HG03045 (cell line): ENCODE results near the gene ZBTB20.
A peak's percentile ranks its signal among the peaks of the same experiment; 100 is the strongest.

Source experiments
- ATAC-seq: cut with Tn5 transposase; IDR thresholded peaks from one replicate; pipeline ENCODE4 v1.9.1; 2021; ENCODE audit warnings: mild to moderate bottlenecking, moderate library complexity; ENCODE audit not compliant: unreplicated experiment

Gene ZBTB20

DNA sequence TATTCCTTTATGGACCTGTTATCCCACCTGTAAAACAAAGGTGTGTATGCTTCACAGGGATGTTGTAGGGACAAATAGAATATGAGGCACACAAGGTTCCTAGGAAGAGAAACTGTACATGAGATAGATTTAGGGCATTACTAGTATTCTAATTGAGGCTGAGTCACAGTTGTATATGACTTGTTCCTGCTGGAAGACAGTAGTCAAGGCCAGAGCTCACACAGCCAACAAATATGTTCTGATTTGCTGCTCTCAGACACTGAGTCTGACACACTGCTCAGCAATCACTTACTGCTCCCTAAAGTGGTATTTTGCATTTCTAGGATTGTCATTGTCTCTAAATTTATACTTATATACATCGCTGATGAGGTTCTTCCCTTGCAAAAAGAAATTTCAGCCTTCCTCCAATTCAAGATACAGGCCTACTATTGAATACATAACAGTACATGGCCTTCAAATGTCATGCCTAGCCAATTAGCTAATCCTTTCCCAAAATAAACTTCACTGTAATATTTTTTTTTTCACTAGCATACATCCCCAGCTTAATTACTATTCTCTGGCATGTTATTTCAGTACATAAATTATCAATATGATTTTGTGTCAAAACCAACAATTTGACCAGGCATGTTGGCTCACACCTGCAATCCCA lies 783.4 kb downstream of the ZBTB20 start:
- ATAC-seq: no peak

DNA sequence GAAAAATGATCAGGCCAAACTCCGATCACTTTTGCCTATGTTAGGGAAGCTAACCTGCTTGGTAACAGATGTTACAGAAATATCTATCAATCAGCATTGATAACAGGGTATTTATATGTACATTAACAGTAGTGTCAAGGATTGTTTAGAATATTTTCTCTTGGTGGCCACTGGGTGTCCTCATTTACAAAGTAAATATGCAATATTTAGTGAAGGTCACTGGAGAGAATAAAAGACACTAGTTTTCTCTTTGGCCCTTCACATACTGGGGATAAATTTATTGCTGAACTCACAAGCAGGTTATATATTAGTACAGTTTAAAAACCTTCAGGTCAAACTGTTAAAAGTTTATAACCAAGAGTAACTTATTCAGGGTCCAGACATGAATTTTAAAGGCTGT lies 784.3 kb downstream of the ZBTB20 start:
- no peak for ATAC-seq

DNA sequence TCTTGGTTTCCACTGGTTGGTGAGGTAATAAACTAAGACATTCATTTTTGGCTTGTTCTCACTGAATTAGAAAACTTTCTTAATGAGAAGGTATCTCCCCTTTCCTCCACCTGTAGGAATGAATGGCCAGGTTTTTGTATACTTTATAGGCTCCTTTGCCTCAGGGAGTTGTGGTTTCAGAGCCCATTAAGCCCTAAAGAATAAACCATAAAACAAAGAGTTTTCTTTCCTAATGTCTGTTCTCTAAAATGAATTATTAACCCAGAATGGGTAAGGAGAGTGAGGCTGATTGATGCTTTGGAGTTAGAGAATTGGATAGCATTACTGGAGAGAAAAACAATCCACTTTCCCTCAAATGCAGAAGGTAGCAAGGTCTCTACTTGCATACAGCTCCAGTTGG lies 785.7 kb downstream of the ZBTB20 start:
- no peak for ATAC-seq

DNA sequence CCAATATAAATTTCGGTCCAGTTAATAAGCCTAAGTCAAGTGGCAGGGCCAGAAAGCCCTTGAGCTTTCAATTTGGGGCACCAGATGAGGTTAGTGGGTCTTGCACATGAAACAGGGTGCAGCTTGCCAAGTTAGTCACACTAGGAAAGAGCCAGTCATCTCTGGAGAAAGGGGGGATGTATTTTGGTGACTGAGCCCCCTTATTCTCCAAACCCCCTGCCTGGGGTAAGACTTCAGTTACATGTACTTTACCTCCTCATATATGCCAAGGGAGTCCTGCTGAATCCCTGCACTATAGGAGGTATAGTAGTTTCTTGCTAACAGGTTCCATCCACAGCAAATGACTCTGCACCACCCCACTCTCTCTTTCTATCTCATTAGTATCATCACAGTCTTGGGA lies 790.6 kb downstream of the ZBTB20 start:
- no peak for ATAC-seq

DNA sequence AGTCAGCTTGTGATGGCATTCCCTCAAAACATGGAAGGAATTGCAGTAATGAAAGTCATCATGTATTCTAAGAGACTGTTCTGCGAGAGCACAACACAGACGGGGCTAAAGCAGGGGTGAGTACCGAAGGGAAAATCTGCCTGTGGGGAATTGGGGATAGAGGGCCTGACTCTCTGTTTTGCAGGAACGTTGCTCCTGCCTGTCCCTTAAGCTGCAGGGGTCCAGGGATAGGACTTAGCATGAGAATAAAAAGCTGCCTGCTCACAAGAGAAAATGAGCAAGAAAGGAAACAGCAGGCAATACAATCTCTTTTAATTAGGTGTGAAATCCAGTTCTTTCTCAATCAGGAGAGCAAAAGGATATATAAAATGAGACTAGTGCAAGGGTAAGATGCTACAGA lies 791.0 kb downstream of the ZBTB20 start:
- no peak for ATAC-seq

DNA sequence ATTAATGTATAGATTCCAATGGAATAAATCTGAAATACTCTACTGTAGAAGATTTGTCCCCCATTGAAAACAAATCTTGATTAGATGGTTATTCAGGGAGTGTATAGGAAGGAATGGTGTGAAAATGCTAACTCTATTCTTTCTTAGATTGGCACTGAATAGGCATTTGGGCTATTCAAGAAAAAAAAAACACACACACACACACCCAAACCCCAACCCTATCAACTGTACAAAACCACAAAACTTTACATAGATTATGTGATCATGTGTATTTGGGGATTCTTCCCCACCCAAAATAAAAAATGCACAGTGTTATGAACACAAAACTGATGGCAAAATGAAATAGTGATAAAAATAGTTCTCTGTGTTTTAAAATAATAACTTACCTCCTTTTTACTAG lies 791.4 kb downstream of the ZBTB20 start:
- no peak for ATAC-seq

DNA sequence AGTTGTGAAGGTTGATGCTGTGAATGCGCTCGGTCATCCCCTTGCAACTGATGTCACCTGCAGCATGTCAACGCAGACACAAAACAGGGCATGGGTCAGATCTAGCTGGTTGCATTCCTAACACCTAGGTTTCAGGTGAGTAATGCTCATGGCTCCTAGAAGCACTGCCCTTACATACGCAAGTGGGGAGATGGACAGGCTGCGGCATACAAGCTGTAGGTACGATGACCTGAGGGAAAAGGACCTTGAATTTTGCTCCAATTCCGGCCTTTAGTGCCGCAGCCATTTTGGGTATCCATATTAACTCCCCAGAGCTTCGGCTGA lies 795.3 kb downstream of the ZBTB20 start:
- no peak for ATAC-seq

DNA sequence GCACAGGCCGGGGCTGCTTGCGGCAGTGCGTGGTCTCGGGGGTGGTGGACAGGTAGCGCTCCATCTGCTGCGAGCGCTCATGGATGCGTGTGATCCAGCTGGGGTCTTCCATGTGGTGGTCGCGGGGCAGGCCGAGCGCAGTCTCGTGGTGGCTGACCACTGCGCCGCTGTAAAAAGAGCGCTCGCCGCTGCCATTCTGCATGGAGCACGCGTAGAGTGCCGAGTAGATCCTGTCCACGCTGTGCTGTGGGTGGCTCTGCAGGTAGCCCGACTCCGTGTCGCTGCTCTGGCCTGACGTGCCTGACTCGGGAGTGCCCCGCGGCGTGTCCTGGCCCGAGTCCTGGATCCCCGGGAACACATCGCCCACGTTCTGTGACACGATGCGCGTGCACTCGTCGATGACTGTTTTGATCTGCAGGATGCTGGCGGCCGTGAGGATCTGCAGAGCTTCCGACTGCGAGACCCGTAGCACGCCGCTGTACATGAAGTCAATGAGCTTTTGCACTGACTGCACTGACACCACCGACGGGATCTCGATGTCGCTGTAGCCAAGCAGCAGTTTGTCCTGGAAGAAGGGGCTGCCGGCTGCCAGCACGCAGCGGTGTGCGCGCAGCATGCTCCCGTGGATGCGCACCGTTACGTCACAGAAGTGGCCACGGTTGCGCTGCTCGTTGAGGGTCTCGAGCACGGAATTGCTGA lies 795.8 kb downstream of the ZBTB20 start:
- no peak for ATAC-seq

DNA sequence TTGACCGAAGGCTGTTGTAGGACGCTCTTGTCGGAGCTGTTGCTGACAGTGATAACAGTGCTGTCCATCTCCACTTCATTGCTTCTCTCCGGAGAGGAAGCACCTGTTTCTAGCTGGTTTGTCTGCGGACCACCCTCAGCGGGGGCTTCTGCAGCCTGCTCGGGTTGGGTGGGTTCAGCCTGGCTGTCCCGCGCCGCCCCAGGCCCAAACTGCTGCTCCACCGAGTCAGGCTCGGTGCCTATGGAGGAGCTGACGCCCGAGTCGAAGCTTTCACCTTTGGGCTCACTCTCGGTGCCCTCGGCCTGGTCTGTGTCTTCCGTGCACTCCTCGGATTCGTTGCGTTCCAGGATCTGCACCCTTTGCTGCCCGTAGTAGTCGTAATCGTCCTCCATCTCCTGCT lies 796.4 kb downstream of the ZBTB20 start:
- no peak for ATAC-seq

DNA sequence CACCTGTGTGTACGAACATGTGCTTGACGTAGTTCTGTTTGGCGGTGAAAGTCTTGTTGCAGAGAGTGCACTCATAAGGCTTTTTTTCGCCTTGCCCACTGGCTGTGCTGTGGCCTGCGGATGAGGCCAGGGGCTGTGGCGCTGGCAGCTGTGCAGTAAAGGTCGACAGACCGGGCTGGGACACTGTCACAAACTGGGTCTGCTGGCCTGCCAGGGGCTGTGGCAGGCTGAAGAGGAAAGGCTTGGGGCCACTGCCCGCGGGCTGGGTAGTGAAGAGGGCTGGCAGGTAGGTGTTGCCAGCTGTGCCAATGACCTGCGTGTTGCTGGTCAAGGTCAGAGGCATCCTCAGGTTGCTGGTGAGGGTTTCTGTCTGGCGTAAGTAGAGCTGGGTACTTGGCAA lies 796.8 kb downstream of the ZBTB20 start:
- ATAC-seq: no peak

DNA sequence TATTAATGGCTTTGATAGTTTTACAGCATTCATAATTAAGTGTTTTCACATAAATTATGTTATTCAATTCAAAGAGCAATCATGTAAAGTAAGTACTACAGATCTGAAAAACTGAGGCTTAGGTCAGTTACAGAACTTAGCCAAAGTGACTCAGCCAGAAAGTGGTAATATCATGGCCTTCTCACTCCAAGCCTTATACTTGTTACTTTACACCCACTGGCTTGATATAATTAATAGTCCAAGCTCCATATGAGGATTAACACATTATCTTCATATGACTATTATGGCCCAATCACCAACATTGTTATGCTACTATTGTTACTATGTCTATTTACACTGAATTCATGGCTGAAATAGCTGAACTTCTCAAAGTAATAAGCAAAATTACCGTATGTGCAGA lies 802.6 kb downstream of the ZBTB20 start:
- ATAC-seq: no peak

DNA sequence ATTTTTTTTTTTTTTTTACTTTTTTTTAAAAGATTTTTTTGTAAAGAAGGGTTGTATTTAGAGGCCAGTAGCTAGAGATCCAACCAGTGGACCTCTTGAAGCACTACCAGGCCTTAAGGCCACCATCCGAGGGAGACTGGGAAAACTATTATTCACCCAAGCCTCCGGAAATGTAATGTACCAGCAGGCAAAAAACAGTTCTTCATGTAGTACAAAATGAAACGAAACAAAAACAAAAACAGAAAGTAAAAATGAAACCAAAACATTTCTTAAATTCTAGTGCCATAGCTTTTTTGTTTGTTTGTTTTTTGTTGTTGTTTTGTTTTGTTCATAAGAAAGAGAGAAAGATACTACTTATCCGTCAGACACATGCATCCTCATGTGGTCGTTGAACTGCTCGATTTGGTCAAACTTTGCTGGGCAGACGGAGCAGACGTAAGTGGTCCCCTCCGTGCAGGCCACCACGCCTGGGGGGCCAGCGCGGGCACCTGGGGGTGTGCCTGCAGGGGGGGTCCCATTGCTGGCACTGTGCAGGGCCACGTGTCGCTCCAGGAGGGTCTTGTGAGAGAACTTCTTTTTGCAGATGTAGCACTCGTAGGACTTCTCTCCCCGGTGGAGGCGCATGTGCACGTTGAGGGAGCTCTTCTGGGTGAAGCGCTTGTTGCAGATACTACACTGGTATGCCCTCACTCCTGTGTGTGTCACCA lies 808.3 kb downstream of the ZBTB20 start:
- no peak for ATAC-seq

DNA sequence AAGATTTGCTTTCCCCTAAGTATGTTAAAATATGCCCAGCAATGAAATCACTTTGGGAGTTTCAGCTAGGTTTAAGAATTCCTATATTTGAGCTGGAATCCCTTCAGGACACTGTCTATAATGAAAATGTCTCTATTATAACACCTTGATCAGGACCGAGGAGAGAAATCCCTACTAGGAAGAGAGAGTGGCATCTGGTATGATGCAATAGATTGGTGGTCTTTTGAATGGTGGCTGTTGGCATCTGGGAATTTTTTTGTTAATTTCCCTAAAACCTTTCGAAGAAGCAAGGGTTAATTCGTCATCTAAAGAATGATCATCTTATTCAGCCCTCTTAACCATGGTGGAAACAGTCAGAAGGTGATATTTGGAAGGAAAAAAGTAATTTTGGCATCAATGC lies 810.2 kb downstream of the ZBTB20 start:
- ATAC-seq: no peak

DNA sequence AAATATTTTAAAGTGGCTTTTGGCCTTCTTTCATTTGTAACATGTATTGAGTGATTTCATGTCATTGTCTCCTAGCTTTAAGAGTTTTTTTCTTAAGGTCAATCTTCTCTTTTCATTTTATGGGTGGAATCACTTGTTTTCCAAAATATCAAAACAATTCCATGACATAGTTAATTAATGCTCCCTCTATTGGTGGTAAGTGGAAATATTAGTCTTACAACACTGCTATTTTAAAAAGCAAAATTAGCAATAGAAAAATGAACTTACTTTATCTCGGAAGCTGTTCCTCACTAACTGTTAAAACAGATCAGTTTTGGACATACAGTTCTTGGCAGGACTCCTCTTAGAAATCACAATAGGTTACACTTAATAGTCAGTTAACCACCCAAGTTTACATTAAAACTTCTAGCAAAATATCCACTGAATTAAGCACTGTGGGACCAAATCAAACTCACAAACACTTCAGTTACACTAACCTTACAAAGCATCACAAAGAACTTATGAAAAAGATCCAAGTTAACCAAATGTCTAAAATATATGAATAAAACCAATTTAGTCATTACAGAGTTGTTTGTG lies 810.9 kb downstream of the ZBTB20 start:
- ATAC-seq: no peak

DNA sequence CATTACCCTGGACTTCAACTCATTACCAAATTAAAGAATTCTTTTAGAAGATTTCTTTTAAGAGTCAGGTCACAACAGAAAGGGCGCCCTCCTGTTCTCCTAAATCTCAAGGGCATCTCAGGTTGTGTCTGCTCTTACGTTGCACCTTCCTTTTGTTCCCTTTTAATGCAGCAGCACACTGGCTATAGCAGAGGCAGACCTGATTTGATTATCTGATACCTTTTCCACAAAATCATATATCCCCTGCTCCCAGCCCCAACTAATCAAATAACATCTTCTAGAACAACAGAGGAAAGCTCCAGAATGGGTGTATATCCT lies 813.2 kb downstream of the ZBTB20 start:
- ATAC-seq: no peak

DNA sequence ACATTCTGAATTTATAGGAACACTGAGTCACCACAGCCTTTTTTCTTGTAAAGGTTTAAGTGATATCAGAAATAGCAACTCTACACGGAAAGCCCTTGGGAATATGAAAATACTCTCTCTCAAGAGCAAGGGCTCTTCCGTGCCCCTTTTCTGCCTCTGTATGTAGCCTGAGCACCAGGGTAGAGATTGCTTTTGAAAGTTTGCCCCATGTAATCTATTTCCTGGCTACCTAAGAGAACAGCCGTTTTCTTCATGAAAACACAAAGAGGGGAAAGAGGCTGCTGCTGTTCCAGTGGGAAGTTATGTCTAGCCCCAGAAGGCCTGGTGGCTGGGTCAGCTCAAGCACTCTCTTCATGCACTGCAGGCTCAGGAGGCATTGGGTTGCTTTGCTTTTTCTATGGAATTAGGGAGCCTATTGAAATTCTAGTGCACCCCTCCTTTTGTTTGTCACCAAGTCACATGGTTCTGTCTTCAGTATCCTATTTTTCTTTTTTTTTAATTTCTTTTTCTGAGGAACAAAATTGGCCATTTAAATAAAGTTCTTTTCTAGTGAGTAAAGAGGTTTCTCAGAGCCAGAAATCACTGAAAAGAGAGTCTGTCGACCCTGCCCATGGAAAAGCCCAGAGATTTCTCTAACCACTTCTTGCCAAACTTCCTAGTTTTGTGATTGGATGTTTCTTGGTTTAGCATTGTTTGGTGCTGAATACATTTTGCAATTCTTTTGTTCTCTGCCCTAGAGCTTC lies 813.7 kb downstream of the ZBTB20 start:
- ATAC-seq: no peak

DNA sequence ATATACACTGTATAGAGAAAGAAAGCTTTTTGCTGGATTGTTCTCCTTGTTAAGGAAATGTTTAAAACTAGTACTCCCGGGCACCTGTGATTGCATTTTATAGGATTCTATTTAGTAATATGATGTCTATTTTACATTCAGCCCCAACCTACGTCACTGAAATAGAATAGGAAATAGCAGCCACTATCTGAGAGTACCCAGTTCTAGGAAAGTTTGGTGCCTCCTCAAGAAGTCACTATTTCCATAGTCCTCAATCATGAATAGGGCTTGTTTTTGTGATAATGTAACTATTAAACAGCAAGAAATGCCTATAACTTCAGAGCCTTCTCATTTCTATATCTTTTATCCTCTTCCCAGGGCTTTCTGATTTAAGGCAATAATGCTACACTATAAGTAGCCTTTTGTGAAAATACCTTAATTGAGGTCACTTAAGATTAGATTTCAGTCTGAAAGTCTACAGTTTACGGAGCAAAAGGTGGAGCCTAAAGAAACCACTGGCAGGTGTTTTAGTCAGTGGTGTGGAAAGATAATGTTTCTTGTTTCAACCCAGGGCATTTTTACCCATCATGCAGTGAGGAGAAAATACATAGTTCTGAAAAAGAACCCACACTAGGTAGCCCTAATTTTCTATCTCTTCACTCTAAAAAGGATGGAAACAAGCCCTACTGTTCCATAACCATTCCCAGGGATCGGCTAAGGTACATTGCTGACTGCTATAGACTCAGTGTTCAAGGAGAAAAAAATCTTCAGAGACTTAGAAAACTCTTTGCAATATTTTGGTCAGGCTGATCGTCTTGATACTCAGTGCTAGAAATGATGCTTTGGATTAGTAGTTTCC lies 814.5 kb downstream of the ZBTB20 start:
- no peak for ATAC-seq

DNA sequence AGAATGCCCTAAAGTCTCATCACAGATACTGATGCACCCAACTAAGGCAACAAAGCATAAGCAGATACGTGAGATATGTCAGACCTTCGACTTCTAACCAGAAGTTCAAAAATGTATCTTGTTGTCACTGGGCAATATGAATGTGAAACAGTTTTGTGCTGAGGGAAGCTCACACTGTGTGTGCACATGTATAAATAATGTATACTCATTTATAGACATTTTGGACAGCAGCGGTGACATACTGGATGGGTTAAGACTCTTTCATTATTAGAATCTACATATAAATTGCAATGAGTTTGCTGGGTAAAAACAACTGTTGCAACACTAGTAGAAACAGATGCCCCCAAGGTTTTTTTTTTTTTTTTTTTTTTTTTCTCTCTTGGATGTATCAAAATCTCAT lies 815.4 kb downstream of the ZBTB20 start:
- ATAC-seq: no peak

DNA sequence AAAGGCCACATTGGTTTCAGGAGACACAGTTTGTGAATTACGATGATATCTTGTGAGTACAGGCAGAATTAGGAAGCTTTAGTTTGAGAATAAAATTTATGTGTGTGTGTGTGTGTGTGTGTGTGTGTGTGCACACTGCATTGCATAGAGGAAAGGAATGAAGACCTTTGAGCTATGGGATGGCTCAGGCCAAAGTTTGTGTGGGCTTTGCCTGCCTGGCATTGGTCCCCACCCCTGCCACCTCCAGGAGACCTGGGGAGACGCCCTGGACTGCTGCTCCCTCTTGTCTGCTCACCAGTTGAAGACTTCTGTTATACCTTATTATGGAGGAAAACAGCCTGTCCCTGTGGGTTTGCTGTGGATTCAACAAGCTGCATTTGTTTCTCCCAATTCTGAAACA lies 816.1 kb downstream of the ZBTB20 start:
- ATAC-seq: no peak

DNA sequence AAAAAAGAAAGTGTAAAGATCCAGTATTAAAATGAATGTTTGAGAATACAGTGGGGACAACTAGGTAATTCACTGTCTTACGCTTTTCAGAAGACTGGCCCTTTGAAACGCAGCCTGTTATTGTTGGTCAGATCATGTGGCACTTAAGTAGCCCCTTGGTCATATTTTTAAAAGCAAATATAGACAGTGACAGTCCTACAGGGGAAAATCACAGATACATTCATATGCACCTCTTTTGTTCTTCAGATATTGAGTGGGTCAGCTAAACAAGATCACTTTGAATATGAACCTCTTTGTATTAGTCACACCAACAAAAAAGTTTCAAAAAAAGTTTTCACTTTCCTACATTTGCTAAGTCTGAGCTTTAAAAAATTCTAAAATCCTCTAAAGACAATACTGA lies 817.3 kb downstream of the ZBTB20 start:
- ATAC-seq: peak; percentile 48

DNA sequence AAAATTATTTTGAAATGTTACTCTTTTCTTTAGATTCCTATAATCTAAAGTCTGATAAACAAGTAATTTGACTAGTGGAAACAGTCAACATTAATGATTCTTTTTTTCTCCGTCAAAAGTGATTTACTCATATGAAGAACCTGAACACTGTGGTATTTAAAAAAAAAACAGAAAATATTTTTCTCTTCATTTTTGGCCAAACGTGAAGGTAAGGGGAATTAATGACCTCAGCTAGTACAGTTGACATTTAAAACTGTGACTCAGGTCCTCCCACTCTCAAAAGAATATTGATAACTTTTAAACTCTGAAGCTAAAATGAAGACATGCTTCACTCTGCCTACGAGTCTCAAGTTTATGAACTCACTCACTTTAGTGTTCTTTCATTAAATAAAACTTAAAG lies 818.7 kb downstream of the ZBTB20 start:
- no peak for ATAC-seq
